AG04450 (cell line): Measurements from ENCODE around the gene ZNF879. TPM values are rescaled to one million over a fixed set of nuclear protein-coding genes. Genes with fewer than 3 reads are reported as not detected.

Source experiments
- CTCF ChIA-PET: fragments of 300-600, 350-600 bp; formaldehyde crosslinking; extraction: SDS; loops from one replicate; lab custom pipeline; 2022; ENCODE audit warnings: antibody characterized with exemption, inconsistent platforms; lab: Charles Lee
- POLR2A ChIA-PET: fragments of 350-600 bp; formaldehyde crosslinking; extraction: SDS; loops from one replicate; lab custom pipeline; 2021; ENCODE audit warnings: antibody characterized with exemption, inconsistent platforms; lab: Yijun Ruan, JAX
- DNase-seq: peaks from one replicate; pipeline ENCODE4 v3.0.0-alpha.2; 2011; ENCODE audit warnings: low read depth, low spot score
- H3K27ac ChIP-seq: one replicate; pipeline ENCODE4 v1.5.1; 2012; ENCODE audit warnings: low read depth, low read length, control low read depth
- H3K27me3 ChIP-seq: one replicate; pipeline ENCODE4 v1.6.0; 2012; ENCODE audit warnings: low read length; ENCODE audit not compliant: control insufficient read depth, insufficient read depth
- H3K4me3 ChIP-seq: 2 replicates; pipeline ENCODE4 v1.5.1; 2011; ENCODE audit warnings: mild to moderate bottlenecking, low read depth, low read length, control low read depth
- H3K9me3 ChIP-seq: 2 replicates; pipeline ENCODE4 v1.5.1; 2012; ENCODE audit warnings: low read length; ENCODE audit not compliant: control insufficient read depth, insufficient read depth
- polyA plus RNA-seq: library from polyadenylated mRNA; depleted of rRNA; stranded (reverse); fragments of >200 nt; gene quantifications from 2 replicates; pipeline ENCODE4 v1.2.3, GENCODE V29; 2011
- TF ChIP-seq, protein P1 (sequence below): IDR thresholded peaks from 2 replicates; pipeline ENCODE4 v1.5.1; 2011; ENCODE audit warnings: low read depth, low read length, control low read depth, inconsistent platforms

Gene ZNF879
- polyA plus RNA-seq, 1 experiment: 3.1 TPM

DNA sequence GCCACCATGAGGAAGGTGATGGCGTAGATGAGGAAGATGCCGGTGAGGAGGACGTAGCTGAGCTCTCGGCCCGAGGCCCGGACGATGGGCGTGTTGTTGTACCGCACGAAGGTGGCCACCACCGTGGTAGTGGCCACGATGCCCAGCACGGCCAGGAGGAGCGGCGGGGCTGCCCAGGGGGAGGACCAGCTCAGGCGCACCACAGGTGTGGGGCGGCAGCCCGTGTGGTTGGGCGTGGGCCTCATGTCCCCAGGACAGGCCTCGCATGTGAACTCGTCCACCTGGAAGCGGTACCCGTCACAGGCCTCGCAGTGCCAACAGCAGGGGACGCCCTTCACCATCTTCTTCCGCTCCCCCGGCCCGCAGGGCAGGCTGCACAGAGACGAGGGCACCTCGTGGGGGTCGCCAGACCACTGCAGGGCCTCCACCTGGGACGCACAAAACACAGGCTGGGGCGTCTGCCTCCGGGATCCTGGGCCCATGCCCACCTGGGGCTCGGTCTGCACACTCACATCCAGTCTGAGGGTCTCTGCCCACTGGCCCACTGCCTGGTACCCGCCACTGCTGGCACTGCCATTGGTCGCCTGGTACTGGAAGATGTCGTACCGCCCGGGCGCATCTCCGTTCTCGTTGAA lies 37.2 kb upstream of the ZNF879 start:
- TF ChIP-seq, protein P1, sequence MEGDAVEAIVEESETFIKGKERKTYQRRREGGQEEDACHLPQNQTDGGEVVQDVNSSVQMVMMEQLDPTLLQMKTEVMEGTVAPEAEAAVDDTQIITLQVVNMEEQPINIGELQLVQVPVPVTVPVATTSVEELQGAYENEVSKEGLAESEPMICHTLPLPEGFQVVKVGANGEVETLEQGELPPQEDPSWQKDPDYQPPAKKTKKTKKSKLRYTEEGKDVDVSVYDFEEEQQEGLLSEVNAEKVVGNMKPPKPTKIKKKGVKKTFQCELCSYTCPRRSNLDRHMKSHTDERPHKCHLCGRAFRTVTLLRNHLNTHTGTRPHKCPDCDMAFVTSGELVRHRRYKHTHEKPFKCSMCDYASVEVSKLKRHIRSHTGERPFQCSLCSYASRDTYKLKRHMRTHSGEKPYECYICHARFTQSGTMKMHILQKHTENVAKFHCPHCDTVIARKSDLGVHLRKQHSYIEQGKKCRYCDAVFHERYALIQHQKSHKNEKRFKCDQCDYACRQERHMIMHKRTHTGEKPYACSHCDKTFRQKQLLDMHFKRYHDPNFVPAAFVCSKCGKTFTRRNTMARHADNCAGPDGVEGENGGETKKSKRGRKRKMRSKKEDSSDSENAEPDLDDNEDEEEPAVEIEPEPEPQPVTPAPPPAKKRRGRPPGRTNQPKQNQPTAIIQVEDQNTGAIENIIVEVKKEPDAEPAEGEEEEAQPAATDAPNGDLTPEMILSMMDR: no peak
- POLR2A ChIA-PET: no interaction called here
- Histone ChIP-seq H3K27me3 (no peaks in the 10 kb centered on the region), H3K27ac (no peak overlapping the region), H3K4me3 (no peak overlapping the region), H3K9me3 (peaks cover 96% of the 10 kb centered on the region)
- no peak for DNase-seq
- CTCF ChIA-PET: no interaction called here

DNA sequence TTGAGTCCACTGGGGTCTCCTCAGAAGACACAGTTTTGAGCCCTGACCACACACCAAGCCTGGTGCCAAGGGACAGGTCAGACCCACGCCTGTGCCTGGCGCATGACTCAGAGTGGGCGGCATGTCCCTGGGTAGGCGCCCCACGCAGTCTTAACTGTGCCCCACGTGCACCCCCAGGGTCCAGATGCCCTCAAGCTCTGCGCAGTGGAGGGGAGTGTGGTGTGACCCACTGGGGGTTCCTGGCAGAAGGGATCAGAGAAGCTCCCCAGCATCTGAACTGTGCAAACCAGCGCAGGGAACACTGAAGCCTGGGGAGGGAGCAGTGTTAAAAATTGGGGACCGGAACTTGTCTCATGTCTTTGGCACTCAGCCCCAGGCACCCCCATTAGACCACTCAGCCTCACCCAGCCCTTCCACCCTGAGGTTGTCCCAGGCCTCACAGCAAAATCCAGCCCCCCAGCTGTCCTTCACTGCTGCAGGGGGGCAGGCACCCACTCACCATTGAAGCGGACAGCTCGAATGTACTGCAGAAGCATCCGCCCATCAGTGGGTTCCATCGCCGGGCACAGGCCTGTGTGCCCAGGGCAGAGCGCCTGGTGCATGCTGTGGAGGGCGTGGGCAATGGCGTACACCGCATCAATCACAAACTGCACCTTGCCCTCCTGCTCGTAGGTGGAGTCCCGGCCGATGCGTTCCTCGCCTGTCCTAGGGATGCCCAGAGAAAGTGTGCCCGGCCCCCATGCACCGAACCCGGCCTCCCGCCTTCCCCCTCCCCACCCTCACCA lies 35.0 kb upstream of the ZNF879 start:
- no peak for DNase-seq
- ChIA-PET CTCF (no interaction called here), POLR2A (no interaction called here)
- Histone ChIP-seq H3K27ac (no peak overlapping the region), H3K27me3 (no peaks in the 10 kb centered on the region), H3K9me3 (peaks cover 97% of the 10 kb centered on the region), H3K4me3 (no peak overlapping the region)
- TF ChIP-seq, protein P1: no peak

DNA sequence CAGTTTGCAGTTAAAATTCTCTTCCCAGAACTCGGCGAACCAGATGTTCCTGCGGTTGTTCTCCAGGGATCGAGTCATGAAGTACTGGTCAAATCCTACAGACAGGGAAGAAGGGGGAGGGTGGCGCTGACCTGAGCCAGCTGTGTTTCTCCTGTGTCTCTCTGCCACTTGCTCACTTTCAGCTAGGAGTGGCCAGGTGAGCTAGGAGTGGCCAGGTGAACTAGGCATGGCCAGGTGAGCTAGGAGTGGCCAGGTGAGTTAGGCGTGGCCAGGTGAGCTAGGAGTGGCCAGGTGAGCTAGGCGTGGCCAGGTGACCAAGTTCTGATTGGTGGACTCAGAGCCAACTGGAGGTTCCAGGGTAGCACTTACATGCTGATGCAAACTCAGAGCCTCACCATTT lies 34.3 kb upstream of the ZNF879 start:
- peaks cover 97% of the 10 kb centered on the region for H3K9me3 ChIP-seq
- ChIA-PET POLR2A (no interaction called here), CTCF (no interaction called here)

DNA sequence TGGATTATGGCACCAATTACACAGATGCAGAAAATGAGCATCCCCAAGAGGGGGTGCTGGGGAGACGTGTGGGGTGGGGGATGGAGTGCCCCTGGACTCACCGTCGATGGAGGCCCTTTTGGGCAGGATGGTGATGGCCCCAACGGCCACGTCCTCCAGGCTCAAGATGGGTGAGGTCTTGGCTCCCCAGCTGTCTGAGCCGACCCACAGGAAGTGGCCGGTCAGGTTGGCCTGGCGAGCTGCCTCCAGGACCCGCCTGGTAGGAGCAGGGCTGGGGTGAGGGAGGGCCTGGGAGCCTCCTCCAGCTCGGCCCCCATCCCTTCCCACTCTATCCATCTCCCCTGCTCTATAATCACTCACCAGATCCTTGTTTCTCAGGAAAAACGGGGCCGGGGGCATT lies 33.1 kb upstream of the ZNF879 start:
- ChIA-PET CTCF (no interaction called here), POLR2A (interaction anchor here (0.5 kb wide), 1 partner anchor 84 kb away, joined by 5 read pairs; no protein-coding TSS in a partner anchor)
- no peaks in the 10 kb centered on the region for H3K27me3 ChIP-seq
- H3K9me3 ChIP-seq: peaks cover 92% of the 10 kb centered on the region
- H3K4me3 ChIP-seq: no peak overlapping the region
- DNase-seq: no peak
- TF ChIP-seq, protein P1: no peak
- no peak overlapping the region for H3K27ac ChIP-seq

More for the DNA sequence above, 34.3 kb upstream of the ZNF879 start:
- no peak overlapping the region for H3K4me3 ChIP-seq
- H3K27me3 ChIP-seq: no peaks in the 10 kb centered on the region
- no peak overlapping the region for H3K27ac ChIP-seq
- no peak for DNase-seq
- TF ChIP-seq, protein P1: no peak
